ENCODE results near the gene ATP1B2. TPM values are rescaled to one million over a fixed set of nuclear protein-coding genes. Genes with fewer than 3 reads are reported as not detected.
A peak's percentile ranks its signal among the peaks of the same experiment; 100 is the strongest.

The ATP1B2 gene
- polyA plus RNA-seq, 3 donors from 2014 or later, result not detected

- Mint-ChIP-seq H3K36me3 (no peaks in the 10 kb centered on the region), H3K27me3 (ENCODE audit: low read depth in 3 of 3) (peaks cover 8 to 23% (median 12%) of the 10 kb centered on the region in 3 donors), H3K4me1 (peaks cover 17% of the 10 kb centered on the region in 2 donors), H3K9me3 (no peaks in the 10 kb centered on the region), H3K27ac (no peak overlapping the region), H3K4me3 (no peak overlapping the region)
- DNase-seq, result no peak
These were observed 3.7 kb upstream of the ATP1B2 start for GRCh38 chr17:7647018-7647417.

- Mint-ChIP-seq H3K9me3 (no peaks in the 10 kb centered on the region), H3K36me3 (no peaks in the 10 kb centered on the region), H3K27me3 (ENCODE audit: low read depth in 3 of 3) (peaks cover 9 to 20% (median 14%) of the 10 kb centered on the region in 3 donors), H3K4me1 (peaks cover 17 to 21% of the 10 kb centered on the region in 2 donors), H3K4me3 (peak overlapping the region; percentile 76 to 88 (median 84)), H3K27ac (peak overlapping the region in 2 of 6 donors; percentile 31 to 57)
- DNase-seq, result no peak
These were observed 455 bp downstream of the ATP1B2 start for GRCh38 chr17:7651097-7651664.

- H3K27ac Mint-ChIP-seq, result no peak overlapping the region
- DNase-seq, result no peak
- peak overlapping the region; percentile 57 to 87 (median 67) for H3K4me3 Mint-ChIP-seq
- no peaks in the 10 kb centered on the region for H3K9me3 Mint-ChIP-seq
- peaks cover 9 to 19% (median 12%) of the 10 kb centered on the region in 3 donors for H3K27me3 Mint-ChIP-seq (ENCODE audit: low read depth in 3 of 3)
- no peaks in the 10 kb centered on the region for H3K36me3 Mint-ChIP-seq
- peaks cover 17 to 21% of the 10 kb centered on the region in 2 donors for H3K4me1 Mint-ChIP-seq
These were observed 1.1 kb downstream of the ATP1B2 start for GRCh38 chr17:7651665-7652387.

GRCh38 chr17:7652388-7653356, 1.9 kb downstream of the ATP1B2 start:
- H3K4me3 Mint-ChIP-seq, result peak overlapping the region in 4 of 5 donors; percentile 48 to 68 (median 62)
- no peak overlapping the region for H3K27ac Mint-ChIP-seq

GRCh38 chr17:7654832-7655540, 4.3 kb downstream of the ATP1B2 start:
- no peak for DNase-seq
- Mint-ChIP-seq H3K4me3 (no peak overlapping the region), H3K27me3 (ENCODE audit: low read depth in 3 of 3) (peaks cover 9 to 11% (median 10%) of the 10 kb centered on the region in 3 donors), H3K9me3 (no peaks in the 10 kb centered on the region), H3K4me1 (peaks cover 14 to 18% of the 10 kb centered on the region in 2 donors), H3K36me3 (peaks cover 0 to 4% (median 0%) of the 10 kb centered on the region in 3 donors), H3K27ac (no peak overlapping the region)

More at GRCh38 chr17:7652388-7653356, 1.9 kb downstream of the ATP1B2 start:
- peaks cover 9 to 21% (median 12%) of the 10 kb centered on the region in 3 donors for H3K27me3 Mint-ChIP-seq (ENCODE audit: low read depth in 3 of 3)
- peaks cover 0 to 4% (median 0%) of the 10 kb centered on the region in 3 donors for H3K36me3 Mint-ChIP-seq
- no peak for DNase-seq
- peaks cover 17 to 21% of the 10 kb centered on the region in 2 donors for H3K4me1 Mint-ChIP-seq
- H3K9me3 Mint-ChIP-seq, result no peaks in the 10 kb centered on the region

- no peak for DNase-seq
- Mint-ChIP-seq H3K27me3 (ENCODE audit: low read depth in 3 of 3) (peaks cover 6 to 8% (median 6%) of the 10 kb centered on the region in 3 donors), H3K36me3 (peaks cover 0 to 4% (median 0%) of the 10 kb centered on the region in 3 donors), H3K27ac (no peak overlapping the region), H3K4me3 (no peak overlapping the region), H3K9me3 (no peaks in the 10 kb centered on the region), H3K4me1 (peaks cover 9 to 13% of the 10 kb centered on the region in 2 donors)
These were observed 4.8 kb downstream of the ATP1B2 start for GRCh38 chr17:7655541-7655840.

- Mint-ChIP-seq H3K27ac (no peak overlapping the region), H3K4me1 (peaks cover 0 to 3% of the 10 kb centered on the region in 2 donors), H3K27me3 (ENCODE audit: low read depth in 3 of 3) (peaks cover under 1 to 5% (median 4%) of the 10 kb centered on the region in 3 donors), H3K9me3 (no peaks in the 10 kb centered on the region), H3K36me3 (peaks cover 0 to 4% (median 0%) of the 10 kb centered on the region in 3 donors), H3K4me3 (no peak overlapping the region)
- DNase-seq, result no peak
These were observed 6.4 kb downstream of the ATP1B2 start for GRCh38 chr17:7656958-7657609.

- no peak for DNase-seq
- Mint-ChIP-seq H3K4me1 (no peaks in the 10 kb centered on the region), H3K27ac (peak overlapping the region in 1 of 6 donors; percentile 29), H3K4me3 (no peak overlapping the region), H3K27me3 (ENCODE audit: low read depth in 3 of 3) (peaks cover 0 to 2% (median 0%) of the 10 kb centered on the region in 3 donors), H3K36me3 (peaks cover 5 to 20% (median 15%) of the 10 kb centered on the region in 3 donors), H3K9me3 (no peaks in the 10 kb centered on the region)
These were observed 17.1 kb downstream of the ATP1B2 start for GRCh38 chr17:7667656-7668406.

- Mint-ChIP-seq H3K9me3 (peaks cover 0 to 3% (median 0%) of the 10 kb centered on the region in 6 donors), H3K27ac (no peak overlapping the region), H3K4me3 (no peak overlapping the region), H3K36me3 (peaks cover 10 to 25% (median 21%) of the 10 kb centered on the region in 3 donors), H3K27me3 (ENCODE audit: low read depth in 3 of 3) (peaks cover 0 to 2% (median 0%) of the 10 kb centered on the region in 3 donors), H3K4me1 (no peaks in the 10 kb centered on the region)
- DNase-seq, result no peak
These were observed 17.8 kb downstream of the ATP1B2 start for GRCh38 chr17:7668482-7668881.

GRCh38 chr17:7673239-7673638, 22.5 kb downstream of the ATP1B2 start:
- no peak for DNase-seq
- H3K36me3 Mint-ChIP-seq, result peaks cover 17 to 39% (median 36%) of the 10 kb centered on the region in 3 donors
- H3K27ac Mint-ChIP-seq, result no peak overlapping the region
- H3K4me3 Mint-ChIP-seq, result no peak overlapping the region
- H3K9me3 Mint-ChIP-seq, result peaks cover 0 to 3% (median 0%) of the 10 kb centered on the region in 6 donors
- no peaks in the 10 kb centered on the region for H3K4me1 Mint-ChIP-seq
- H3K27me3 Mint-ChIP-seq (ENCODE audit: low read depth in 3 of 3), result peaks cover 0 to 2% (median 0%) of the 10 kb centered on the region in 3 donors

- no peak for DNase-seq
- Mint-ChIP-seq H3K27me3 (ENCODE audit: low read depth in 3 of 3) (no peaks in the 10 kb centered on the region), H3K27ac (no peak overlapping the region), H3K4me1 (peaks cover 0 to 2% of the 10 kb centered on the region in 2 donors), H3K9me3 (peaks cover 0 to 3% (median 0%) of the 10 kb centered on the region in 6 donors), H3K36me3 (peaks cover 17 to 37% (median 36%) of the 10 kb centered on the region in 3 donors), H3K4me3 (no peak overlapping the region)
These were observed 24.2 kb downstream of the ATP1B2 start for GRCh38 chr17:7674934-7675333.

- no peak overlapping the region for H3K4me3 Mint-ChIP-seq
- H3K36me3 Mint-ChIP-seq, result peaks cover 12 to 31% (median 30%) of the 10 kb centered on the region in 3 donors
- peaks cover 0 to 3% of the 10 kb centered on the region in 2 donors for H3K4me1 Mint-ChIP-seq
- H3K27me3 Mint-ChIP-seq (ENCODE audit: low read depth in 3 of 3), result no peaks in the 10 kb centered on the region
- H3K27ac Mint-ChIP-seq, result peak overlapping the region in 1 of 6 donors; percentile 47
- no peak for DNase-seq
- H3K9me3 Mint-ChIP-seq, result peaks cover 0 to 3% (median 0%) of the 10 kb centered on the region in 6 donors
These were observed 25.8 kb downstream of the ATP1B2 start for GRCh38 chr17:7676533-7676932.

Data from immature natural killer cell (primary cell).